Measurements from ENCODE around the gene MPEG1. TPM values are rescaled to one million over a fixed set of nuclear protein-coding genes. Genes with fewer than 3 reads are reported as not detected.

The MPEG1 gene
- total and polyA plus RNA-seq, 10 donors = 46.0 to 410 (median 246) TPM

DNA sequence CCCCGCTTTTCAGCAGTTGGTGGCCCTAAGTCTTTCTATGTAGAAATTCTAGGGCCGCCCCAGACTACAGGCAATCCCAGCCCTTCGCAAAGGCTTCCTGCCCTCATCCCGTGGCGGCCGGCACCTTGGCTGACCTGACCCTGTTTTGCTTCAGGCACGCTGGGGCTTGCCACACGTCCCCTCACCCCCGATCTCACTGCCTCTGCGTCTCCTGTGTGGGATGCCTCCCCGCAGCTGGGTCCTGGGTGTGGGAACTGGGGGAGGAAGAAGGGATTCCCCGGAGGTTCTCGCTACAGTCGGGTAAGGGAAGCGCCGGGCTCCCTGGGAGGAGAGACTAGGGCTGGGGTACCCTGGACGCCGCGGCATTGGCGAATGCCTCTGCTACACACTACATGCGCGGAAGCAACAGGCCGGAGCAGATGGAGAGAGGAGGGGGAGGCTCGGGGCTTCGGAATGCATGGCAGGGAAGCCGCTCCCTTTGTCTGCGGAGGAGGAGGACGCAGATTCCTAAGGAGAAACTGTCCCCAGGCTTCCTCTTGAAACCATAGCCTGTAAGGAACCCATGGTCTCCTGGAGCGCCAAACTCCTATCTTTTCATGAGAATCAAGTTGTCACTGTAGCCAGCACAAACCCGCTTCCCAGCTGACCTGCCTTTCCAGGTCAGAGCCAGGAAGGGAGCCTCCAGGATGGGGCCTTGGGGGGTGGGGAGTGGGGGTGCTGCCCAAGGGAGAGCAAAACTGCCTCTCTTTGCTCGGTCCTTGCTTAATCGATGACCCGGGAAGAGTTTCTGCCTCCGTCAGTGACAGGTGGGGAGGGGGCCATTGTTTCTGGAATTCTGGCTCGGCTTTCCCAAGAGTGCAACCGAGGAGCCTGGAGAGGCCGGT is 39.4 kb downstream of the MPEG1 start:
- peak; percentile 86 for DNase-seq
- H3K4me3 ChIP-seq = peak overlapping the region; percentile 52 to 96 (median 86)
- H3K36me3 ChIP-seq = peaks cover 0 to 5% (median 0%) of the 10 kb centered on the region in 6 donors
- intact Hi-C loops (cut with DNase I; ENCODE audit: low total_unique reads) = loop anchor here (5.0 kb wide), 3 partner anchors 34 to 259 kb away; no protein-coding TSS in a partner anchor
- no peaks in the 10 kb centered on the region for H3K9me3 ChIP-seq
- peak overlapping the region in 7 of 8 donors; percentile 69 to 85 (median 78) for H3K27ac ChIP-seq
- TF ChIP-seq, protein P1, sequence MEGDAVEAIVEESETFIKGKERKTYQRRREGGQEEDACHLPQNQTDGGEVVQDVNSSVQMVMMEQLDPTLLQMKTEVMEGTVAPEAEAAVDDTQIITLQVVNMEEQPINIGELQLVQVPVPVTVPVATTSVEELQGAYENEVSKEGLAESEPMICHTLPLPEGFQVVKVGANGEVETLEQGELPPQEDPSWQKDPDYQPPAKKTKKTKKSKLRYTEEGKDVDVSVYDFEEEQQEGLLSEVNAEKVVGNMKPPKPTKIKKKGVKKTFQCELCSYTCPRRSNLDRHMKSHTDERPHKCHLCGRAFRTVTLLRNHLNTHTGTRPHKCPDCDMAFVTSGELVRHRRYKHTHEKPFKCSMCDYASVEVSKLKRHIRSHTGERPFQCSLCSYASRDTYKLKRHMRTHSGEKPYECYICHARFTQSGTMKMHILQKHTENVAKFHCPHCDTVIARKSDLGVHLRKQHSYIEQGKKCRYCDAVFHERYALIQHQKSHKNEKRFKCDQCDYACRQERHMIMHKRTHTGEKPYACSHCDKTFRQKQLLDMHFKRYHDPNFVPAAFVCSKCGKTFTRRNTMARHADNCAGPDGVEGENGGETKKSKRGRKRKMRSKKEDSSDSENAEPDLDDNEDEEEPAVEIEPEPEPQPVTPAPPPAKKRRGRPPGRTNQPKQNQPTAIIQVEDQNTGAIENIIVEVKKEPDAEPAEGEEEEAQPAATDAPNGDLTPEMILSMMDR (IDR thresholded peaks at IDR 0.05 in 8 of 11, conservative IDR thresholded peaks at IDR 0.05 in 3 of 11) = no peak
- TF ChIP-seq POLR2AphosphoS5 (IDR thresholded peaks at IDR 0.05) (peak in 2 of 3 donors; percentile 32 to 45), POLR2A (IDR thresholded peaks at IDR 0.05) (no peak)
- H3K27me3 ChIP-seq (replicated peaks in 1 of 7) = peaks cover 0 to 17% (median 0%) of the 10 kb centered on the region in 7 donors
- peaks cover 3 to 42% (median 24%) of the 10 kb centered on the region in 6 donors for H3K4me1 ChIP-seq
- 12 to 29% (median 14%) methylated on average over 21 to 37 of the region's 37 CpGs for WGBS, 5 donors

DNA sequence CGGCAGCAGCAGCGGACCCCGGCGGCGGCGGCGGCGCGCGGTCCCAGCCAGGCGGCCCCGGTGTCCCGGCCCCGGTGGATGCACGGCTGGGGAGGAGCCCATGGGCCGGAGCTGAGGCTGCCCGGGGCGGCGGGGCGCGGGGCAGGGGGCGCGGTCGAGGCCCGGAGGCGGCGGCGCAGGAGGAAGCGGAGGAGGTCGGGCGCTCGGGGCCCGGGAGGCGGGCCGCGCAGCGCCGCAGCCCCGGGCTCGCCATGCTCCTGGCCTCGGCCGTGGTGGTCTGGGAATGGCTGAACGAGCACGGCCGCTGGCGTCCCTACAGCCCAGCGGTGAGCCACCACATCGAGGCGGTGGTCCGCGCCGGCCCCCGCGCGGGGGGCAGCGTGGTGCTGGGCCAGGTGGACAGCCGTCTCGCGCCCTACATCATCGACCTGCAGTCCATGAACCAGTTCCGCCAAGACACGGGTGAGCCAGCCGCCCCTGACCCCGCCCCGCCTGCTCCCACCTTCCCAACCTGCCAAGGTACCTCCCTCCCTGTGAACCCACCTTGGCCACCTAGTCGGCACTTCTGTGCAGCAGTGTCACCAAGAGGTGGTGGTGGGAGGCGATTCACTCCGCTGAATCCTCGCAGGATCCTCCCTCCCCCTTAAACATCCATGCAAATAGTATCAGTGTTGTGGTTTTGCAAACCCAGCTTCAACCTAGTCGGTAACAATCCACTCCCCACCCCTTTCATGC is 40.2 kb downstream of the MPEG1 start:
- peak overlapping the region; percentile 52 to 96 (median 86) for H3K4me3 ChIP-seq
- intact Hi-C loops (cut with DNase I; ENCODE audit: low total_unique reads) = loop anchor here (5.0 kb wide), 3 partner anchors 35 to 260 kb away; no protein-coding TSS in a partner anchor
- peak; percentile 88 for DNase-seq
- H3K27ac ChIP-seq = peak overlapping the region in 7 of 8 donors; percentile 69 to 85 (median 78)
- peaks cover 0 to 17% (median 0%) of the 10 kb centered on the region in 7 donors for H3K27me3 ChIP-seq (replicated peaks in 1 of 7)
- H3K9me3 ChIP-seq = no peaks in the 10 kb centered on the region
- 1% methylated on average over 7 to 70 of the region's 70 CpGs for WGBS, 5 donors
- TF ChIP-seq, protein P1 (IDR thresholded peaks at IDR 0.05 in 8 of 11, conservative IDR thresholded peaks at IDR 0.05 in 3 of 11) = no peak
- peak; percentile 13 to 76 (median 73) for TF ChIP-seq POLR2AphosphoS5 (IDR thresholded peaks at IDR 0.05)
- H3K36me3 ChIP-seq = no peaks in the 10 kb centered on the region
- H3K4me1 ChIP-seq = peaks cover 3 to 42% (median 24%) of the 10 kb centered on the region in 6 donors

DNA sequence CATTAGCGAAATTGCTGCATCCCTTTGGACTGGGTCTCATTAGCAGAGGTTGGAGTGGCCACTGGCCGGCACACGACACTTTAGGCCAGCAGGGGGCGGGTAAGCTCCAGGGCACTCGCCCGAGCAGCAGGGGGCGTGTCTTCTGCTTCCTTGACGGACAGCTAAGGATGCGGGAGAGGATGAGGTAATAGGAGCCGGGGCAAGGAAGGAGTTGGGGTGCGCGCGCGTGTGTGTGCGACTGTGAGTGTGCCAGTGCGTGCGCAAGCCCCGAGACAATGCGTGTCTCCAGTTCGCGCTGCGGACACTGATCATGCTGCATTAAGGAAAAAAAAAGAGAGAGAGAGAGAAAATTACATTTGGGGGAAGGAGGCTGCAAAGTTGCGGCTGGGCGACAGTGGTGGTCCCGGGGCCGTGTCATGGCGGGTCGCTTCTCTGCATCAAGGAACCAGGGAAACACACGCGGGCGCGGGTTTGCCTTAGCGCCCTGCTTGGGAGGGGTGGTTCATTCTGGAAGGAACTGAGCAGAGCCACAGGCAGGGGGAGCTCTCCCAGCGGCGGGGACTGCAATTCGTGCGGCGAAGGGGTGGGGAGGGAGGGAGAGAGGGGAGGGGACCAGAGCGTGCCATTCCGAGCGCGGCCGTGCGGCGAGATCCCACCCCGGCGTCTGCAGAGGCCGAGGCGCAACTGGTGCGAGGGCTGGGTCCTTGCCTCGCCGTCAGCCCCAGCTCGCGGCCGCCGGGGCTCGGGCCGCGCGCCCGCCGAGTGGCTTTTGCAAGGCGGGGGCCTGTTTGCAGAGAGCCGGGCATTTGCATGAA is 41.0 kb downstream of the MPEG1 start, which contains the start of gene DTX4:
TSS of gene DTX4 (plus strand) at position 625 of the 815 bp plus-strand sequence. CDS start 464 bp downstream, outside the sequence.
- Histone ChIP-seq H3K4me3 (peak within 1 kb of the TSS; percentile 52 to 96 (median 86)), H3K27me3 (replicated peaks in 1 of 7) (peaks cover 0 to 17% (median 0%) of the 10 kb centered on the region in 7 donors), H3K4me1 (peaks cover 3 to 42% (median 24%) of the 10 kb centered on the region in 6 donors), H3K27ac (peak within 1 kb of the TSS in 7 of 8 donors; percentile 69 to 85 (median 78)), H3K9me3 (no peaks in the 10 kb centered on the region), H3K36me3 (no peaks in the 10 kb centered on the region)
- intact Hi-C loops (cut with DNase I; ENCODE audit: low total_unique reads) = loop anchor here (5.0 kb wide), 3 partner anchors 36 to 261 kb away; no protein-coding TSS in a partner anchor
- TF ChIP-seq POLR2A (IDR thresholded peaks at IDR 0.05) (no peak), POLR2AphosphoS5 (IDR thresholded peaks at IDR 0.05) (peak; percentile 45 to 72 (median 57))
- TF ChIP-seq, protein P1 (IDR thresholded peaks at IDR 0.05 in 8 of 11, conservative IDR thresholded peaks at IDR 0.05 in 3 of 11) = peak; percentile 86 to 97 (median 91)
- WGBS, 5 donors = 0 to 1% (median 0%) methylated on average over 39 to 64 of the region's 64 CpGs
- DNase-seq = peak; percentile 98
